Glutamatergic neuron (in vitro differentiated cells): ENCODE results near the gene MAP2K6. TPM values are rescaled to one million over a fixed set of nuclear protein-coding genes. Genes with fewer than 3 reads are reported as not detected.

Source experiments
- DNase-seq: peaks from one replicate; pipeline ENCODE4 v3.0.0; 2022
- H3K27ac Mint-ChIP-seq: one replicate; pipeline ENCODE4 v1.8.0; 2020; ENCODE audit warnings: mild to moderate bottlenecking, mixed read lengths, inconsistent platforms; ENCODE audit not compliant: unreplicated experiment
- H3K27me3 Mint-ChIP-seq: one replicate; pipeline ENCODE4 v1.8.0; 2020; ENCODE audit warnings: mild to moderate bottlenecking, moderate library complexity, mixed read lengths, inconsistent platforms; ENCODE audit not compliant: unreplicated experiment
- H3K36me3 Mint-ChIP-seq: one replicate; pipeline ENCODE4 v1.8.0; 2020; ENCODE audit warnings: mild to moderate bottlenecking, mixed read lengths, inconsistent platforms; ENCODE audit not compliant: unreplicated experiment
- H3K4me1 Mint-ChIP-seq: one replicate; pipeline ENCODE4 v1.8.0; 2020; ENCODE audit warnings: mild to moderate bottlenecking, low read depth, mixed read lengths, inconsistent platforms; ENCODE audit not compliant: unreplicated experiment
- H3K4me3 Mint-ChIP-seq: one replicate; pipeline ENCODE4 v1.8.0; 2020; ENCODE audit warnings: mild to moderate bottlenecking, mixed read lengths, inconsistent platforms; ENCODE audit not compliant: unreplicated experiment
- H3K9me3 Mint-ChIP-seq: one replicate; pipeline ENCODE4 v1.8.0; 2020; ENCODE audit warnings: mild to moderate bottlenecking, moderate library complexity, mixed read lengths, inconsistent platforms; ENCODE audit not compliant: unreplicated experiment
- CTCF ChIP-seq: fragments of 200-600 bp; sonication (generic); IDR thresholded peaks from one replicate; pipeline ENCODE4 v1.5.0; 2021; ENCODE audit not compliant: partially characterized antibody, unreplicated experiment
- total RNA-seq: library from RNA; stranded (reverse); fragmentation: NEBNext Ultra II Directional; extraction: Animal tissue kit (Norgen Biotek cat#: 25700); gene quantifications from one replicate; pipeline ENCODE4 v1.2.1, GENCODE V29; 2021; ENCODE audit not compliant: unreplicated experiment

The MAP2K6 gene
- total RNA-seq, 1 donor from 2014 or later: 28.3 TPM

GRCh38 chr17:69539781-69540319, 125.4 kb downstream of the MAP2K6 start:
- DNase-seq: no peak
- no peaks in the 10 kb centered on the region for H3K27me3 Mint-ChIP-seq
- H3K4me3 Mint-ChIP-seq: no peak overlapping the region
- H3K4me1 Mint-ChIP-seq: no peaks in the 10 kb centered on the region
- TF ChIP-seq CTCF: no peak
- H3K36me3 Mint-ChIP-seq: no peaks in the 10 kb centered on the region
- H3K9me3 Mint-ChIP-seq: no peaks in the 10 kb centered on the region
- no peak overlapping the region for H3K27ac Mint-ChIP-seq

GRCh38 chr17:69540356-69540755, 125.9 kb downstream of the MAP2K6 start:
- TF ChIP-seq CTCF: no peak
- Mint-ChIP-seq H3K4me1 (no peaks in the 10 kb centered on the region), H3K27ac (no peak overlapping the region), H3K36me3 (no peaks in the 10 kb centered on the region), H3K27me3 (no peaks in the 10 kb centered on the region), H3K4me3 (no peak overlapping the region), H3K9me3 (no peaks in the 10 kb centered on the region)
- DNase-seq: no peak

- no peaks in the 10 kb centered on the region for H3K9me3 Mint-ChIP-seq
- no peak overlapping the region for H3K4me3 Mint-ChIP-seq
- H3K36me3 Mint-ChIP-seq: no peaks in the 10 kb centered on the region
- no peaks in the 10 kb centered on the region for H3K4me1 Mint-ChIP-seq
- no peak for TF ChIP-seq CTCF
- no peak for DNase-seq
- no peaks in the 10 kb centered on the region for H3K27me3 Mint-ChIP-seq
- no peak overlapping the region for H3K27ac Mint-ChIP-seq
Observed at GRCh38 chr17:69547230-69547629, 132.7 kb downstream of the MAP2K6 start.

GRCh38 chr17:69547947-69548346, 133.4 kb downstream of the MAP2K6 start:
- no peaks in the 10 kb centered on the region for H3K9me3 Mint-ChIP-seq
- TF ChIP-seq CTCF: no peak
- no peak for DNase-seq
- no peak overlapping the region for H3K4me3 Mint-ChIP-seq
- H3K36me3 Mint-ChIP-seq: no peaks in the 10 kb centered on the region
- H3K4me1 Mint-ChIP-seq: no peaks in the 10 kb centered on the region
- H3K27me3 Mint-ChIP-seq: no peaks in the 10 kb centered on the region
- H3K27ac Mint-ChIP-seq: no peak overlapping the region

GRCh38 chr17:69551212-69552010, 136.9 kb downstream of the MAP2K6 start:
- H3K4me3 Mint-ChIP-seq: no peak overlapping the region
- no peak for TF ChIP-seq CTCF
- H3K4me1 Mint-ChIP-seq: no peaks in the 10 kb centered on the region
- no peak for DNase-seq
- H3K27me3 Mint-ChIP-seq: no peaks in the 10 kb centered on the region
- peaks cover 3% of the 10 kb centered on the region for H3K36me3 Mint-ChIP-seq
- no peak overlapping the region for H3K27ac Mint-ChIP-seq
- no peaks in the 10 kb centered on the region for H3K9me3 Mint-ChIP-seq
